Stomach (tissue), 4 donors: ENCODE measurements around the gene GRAMD4.

ENCODE experiments used
- POLR2A ChIP-seq, 4 donors: fragments of 450-650 bp; IDR thresholded peaks; one replicate each; pipeline ENCODE4 v1.6.1; 2016; ENCODE audit warnings: antibody characterized with exemption in 4 of 4, control low read depth in 2 of 4, mild to moderate bottlenecking in 1 of 4, moderate library complexity in 1 of 4
- POLR2AphosphoS5 ChIP-seq, 3 donors: sonication (generic); formaldehyde crosslinking; IDR thresholded peaks; one replicate each; pipeline ENCODE4 v1.6.1; 2016; ENCODE audit warnings: antibody characterized with exemption in 3 of 3
- TF ChIP-seq, protein P1 (sequence below), 7 experiments: fragments of 450-650 bp in 4 of 7; fragments of 200-600 bp in 3 of 7; sonication (generic) in 3 of 7; IDR thresholded peaks; one replicate each; pipeline ENCODE4 v1.5.1; 2016 to 2019; ENCODE audit warnings: antibody characterized with exemption in 7 of 7, control low read depth in 2 of 7, mild to moderate bottlenecking in 1 of 7

DNA sequence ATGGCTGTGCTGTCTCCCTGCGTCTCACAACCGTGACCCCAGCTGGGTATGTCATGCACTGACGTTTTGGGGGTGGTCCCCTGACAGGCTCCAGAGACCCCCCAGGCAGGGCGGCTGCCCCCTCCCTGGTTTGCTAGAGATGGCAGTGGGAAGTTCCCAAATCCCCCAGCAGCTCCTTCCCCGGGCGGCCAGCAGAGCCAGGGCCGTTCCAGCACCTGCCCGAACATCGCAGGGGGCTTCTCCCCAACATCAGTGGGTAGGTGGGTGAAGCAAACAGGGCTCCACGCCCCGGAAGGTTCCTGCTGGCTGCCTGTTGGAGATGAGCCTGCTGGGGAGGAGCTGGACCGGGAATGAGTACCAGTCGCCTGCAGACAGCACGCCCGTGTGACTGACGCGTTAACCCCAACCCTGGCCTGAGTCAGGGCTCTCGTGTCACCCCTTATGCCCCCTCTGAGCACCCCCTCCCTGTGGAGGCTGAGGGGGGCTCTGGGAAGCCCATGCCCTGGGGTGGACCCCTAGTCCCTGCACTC, 45.6 kb downstream of the GRAMD4 start:
- no peak for TF ChIP-seq POLR2A (IDR thresholded peaks at IDR 0.05)
- TF ChIP-seq, protein P1, sequence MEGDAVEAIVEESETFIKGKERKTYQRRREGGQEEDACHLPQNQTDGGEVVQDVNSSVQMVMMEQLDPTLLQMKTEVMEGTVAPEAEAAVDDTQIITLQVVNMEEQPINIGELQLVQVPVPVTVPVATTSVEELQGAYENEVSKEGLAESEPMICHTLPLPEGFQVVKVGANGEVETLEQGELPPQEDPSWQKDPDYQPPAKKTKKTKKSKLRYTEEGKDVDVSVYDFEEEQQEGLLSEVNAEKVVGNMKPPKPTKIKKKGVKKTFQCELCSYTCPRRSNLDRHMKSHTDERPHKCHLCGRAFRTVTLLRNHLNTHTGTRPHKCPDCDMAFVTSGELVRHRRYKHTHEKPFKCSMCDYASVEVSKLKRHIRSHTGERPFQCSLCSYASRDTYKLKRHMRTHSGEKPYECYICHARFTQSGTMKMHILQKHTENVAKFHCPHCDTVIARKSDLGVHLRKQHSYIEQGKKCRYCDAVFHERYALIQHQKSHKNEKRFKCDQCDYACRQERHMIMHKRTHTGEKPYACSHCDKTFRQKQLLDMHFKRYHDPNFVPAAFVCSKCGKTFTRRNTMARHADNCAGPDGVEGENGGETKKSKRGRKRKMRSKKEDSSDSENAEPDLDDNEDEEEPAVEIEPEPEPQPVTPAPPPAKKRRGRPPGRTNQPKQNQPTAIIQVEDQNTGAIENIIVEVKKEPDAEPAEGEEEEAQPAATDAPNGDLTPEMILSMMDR (IDR thresholded peaks at IDR 0.05), result no peak
- no peak for TF ChIP-seq POLR2AphosphoS5 (IDR thresholded peaks at IDR 0.05)
